CD14-positive monocyte (primary cell): ENCODE data around the gene PTPRN2. TPM values are rescaled to one million over a fixed set of nuclear protein-coding genes. Genes with fewer than 3 reads are reported as not detected.

Experiments
- DNase-seq, 3 donors: peaks; one replicate each; pipeline ENCODE4 v3.0.0-alpha.2; 2011 to 2022
- H2AFZ ChIP-seq: 2 replicates; pipeline ENCODE4 v1.6.0; 2012; ENCODE audit warnings: mild to moderate bottlenecking, low read depth, low read length, inconsistent platforms; ENCODE audit not compliant: insufficient read depth, poor library complexity, severe bottlenecking
- H3K27ac ChIP-seq, 2 donors: 1 replicate in 1 of 2; 2 replicates in 1 of 2; pipeline ENCODE4 v1.5.1; 2012 to 2013; ENCODE audit warnings: low read length in 2 of 2, control low read depth in 1 of 2, inconsistent platforms in 1 of 2, low read depth in 1 of 2, mild to moderate bottlenecking in 1 of 2
- H3K27me3 ChIP-seq, 2 donors: one replicate each; pipeline versions ENCODE4 v1.6.0 to v1.6.1; 2011 to 2013; ENCODE audit warnings: low read length in 2 of 2; ENCODE audit not compliant: control insufficient read depth in 2 of 2, insufficient read depth in 2 of 2
- H3K36me3 ChIP-seq, 2 donors: replicated peaks in 1 of 2; 1 replicate in 1 of 2; 2 replicates in 1 of 2; pipeline versions ENCODE4 v1.5.1 to v1.6.1; 2012 to 2013; ENCODE audit warnings: low read length in 2 of 2, control low read depth in 1 of 2, inconsistent platforms in 1 of 2, mild to moderate bottlenecking in 1 of 2; ENCODE audit not compliant: insufficient read depth in 2 of 2, control insufficient read depth in 1 of 2
- H3K4me1 ChIP-seq, 2 donors: 1 replicate in 1 of 2; 2 replicates in 1 of 2; pipeline versions ENCODE4 v1.5.1 to v1.6.1; 2012 to 2013; ENCODE audit warnings: low read length in 2 of 2, control low read depth in 1 of 2, inconsistent platforms in 1 of 2, mild to moderate bottlenecking in 1 of 2, moderate library complexity in 1 of 2; ENCODE audit not compliant: insufficient read depth in 2 of 2, control insufficient read depth in 1 of 2
- H3K4me2 ChIP-seq: replicated peaks from 2 replicates; pipeline ENCODE3; 2012; ENCODE audit warnings: low read length, moderate library complexity, mild to moderate bottlenecking; ENCODE audit not compliant: poor library complexity, severe bottlenecking; ENCODE audit errors: extremely low read depth
- H3K4me3 ChIP-seq, 3 experiments: fragments of 200-600 bp in 1 of 3; sonication (generic) in 1 of 3; replicated peaks in 1 of 3; 1 replicate in 2 of 3; 2 replicates in 1 of 3; pipeline ENCODE4 v1.5.1; 2011 to 2013; ENCODE audit warnings: low read length in 3 of 3, mild to moderate bottlenecking in 3 of 3, control low read depth in 2 of 3, low read depth in 2 of 3, inconsistent platforms in 1 of 3, moderate library complexity in 1 of 3
- H3K79me2 ChIP-seq: 2 replicates; pipeline ENCODE4 v1.6.0; 2012; ENCODE audit warnings: mild to moderate bottlenecking, control low read depth, inconsistent platforms, low read length, moderate library complexity; ENCODE audit not compliant: insufficient read depth
- H3K9ac ChIP-seq: 2 replicates; pipeline ENCODE4 v1.6.0; 2017; ENCODE audit warnings: low read length, mild to moderate bottlenecking; ENCODE audit not compliant: insufficient read depth, poor library complexity, severe bottlenecking
- H3K9me3 ChIP-seq, 2 donors: replicated peaks in 1 of 2; 1 replicate in 1 of 2; 2 replicates in 1 of 2; pipeline versions ENCODE4 v1.5.1 to v1.6.1; 2012 to 2013; ENCODE audit warnings: low read length in 2 of 2, control low read depth in 1 of 2; ENCODE audit not compliant: control insufficient read depth in 1 of 2, insufficient read depth in 1 of 2
- H4K20me1 ChIP-seq: 2 replicates; pipeline ENCODE4 v1.6.0; 2012; ENCODE audit warnings: mild to moderate bottlenecking, low read length, control low read depth, moderate library complexity; ENCODE audit not compliant: insufficient read depth
- H3K27ac Mint-ChIP-seq, 7 donors: one replicate each; pipeline ENCODE4 v1.8.0; 2020; ENCODE audit warnings: mild to moderate bottlenecking in 7 of 7, mixed read lengths in 7 of 7, moderate library complexity in 6 of 7, inconsistent platforms in 2 of 7
- H3K27me3 Mint-ChIP-seq, 3 donors: one replicate each; pipeline ENCODE4 v1.8.0; 2021 to 2022; ENCODE audit warnings: low read depth in 3 of 3, mild to moderate bottlenecking in 3 of 3, mixed read lengths in 3 of 3, moderate library complexity in 3 of 3, inconsistent platforms in 1 of 3
- H3K36me3 Mint-ChIP-seq, 2 donors: one replicate each; pipeline ENCODE4 v1.8.0; 2020; ENCODE audit warnings: mixed read lengths in 2 of 2, inconsistent platforms in 1 of 2, mild to moderate bottlenecking in 1 of 2
- H3K4me1 Mint-ChIP-seq: one replicate; pipeline ENCODE4 v1.8.0; 2020; ENCODE audit warnings: mild to moderate bottlenecking, mixed read lengths
- H3K4me3 Mint-ChIP-seq, 2 donors: one replicate each; pipeline ENCODE4 v1.8.0; 2020; ENCODE audit warnings: mild to moderate bottlenecking in 2 of 2, mixed read lengths in 2 of 2, moderate library complexity in 1 of 2
- H3K9me3 Mint-ChIP-seq, 7 donors: one replicate each; pipeline ENCODE4 v1.8.0; 2020 to 2022; ENCODE audit warnings: mixed read lengths in 7 of 7, mild to moderate bottlenecking in 6 of 7, moderate library complexity in 6 of 7, inconsistent platforms in 2 of 7
- WGBS: methylation state at CpG from one replicate; pipeline ENCODE4 v1.1.5; 2013; ENCODE audit warnings: missing lambda C conversion rate; ENCODE audit not compliant: insufficient coverage; 5-methylcytosine and 5-hydroxymethylcytosine counted together
- intact Hi-C, 2 donors: fragments of 100-400 bp; cut with micrococcal nuclease; formaldehyde crosslinking; loops; one replicate each; pipeline versions ENCODE4 v1.15.0 to v1.15.1; 2023
- polyA plus RNA-seq, 3 donors: library from polyadenylated mRNA; depleted of rRNA in 1 of 3; unstranded in 2 of 3; stranded (reverse) in 1 of 3; fragments of 300-500 nt in 2 of 3; fragments of >200 nt in 1 of 3; fragmentation: Illumina TruSeq in 2 of 3; gene quantifications; 1 replicate in 2 of 3; 2 replicates in 1 of 3; pipeline ENCODE4 v1.2.3, GENCODE V29; 2012 to 2021
- TF ChIP-seq, protein P1 (sequence below): fragments of 200-600 bp; IDR thresholded peaks from one replicate; pipeline ENCODE4 v1.8.0; 2022; ENCODE audit warnings: antibody characterized with exemption, mild to moderate bottlenecking

The PTPRN2 gene
- polyA plus RNA-seq, 3 donors: 0.25 to 1.4 (median 0.97) TPM

DNA sequence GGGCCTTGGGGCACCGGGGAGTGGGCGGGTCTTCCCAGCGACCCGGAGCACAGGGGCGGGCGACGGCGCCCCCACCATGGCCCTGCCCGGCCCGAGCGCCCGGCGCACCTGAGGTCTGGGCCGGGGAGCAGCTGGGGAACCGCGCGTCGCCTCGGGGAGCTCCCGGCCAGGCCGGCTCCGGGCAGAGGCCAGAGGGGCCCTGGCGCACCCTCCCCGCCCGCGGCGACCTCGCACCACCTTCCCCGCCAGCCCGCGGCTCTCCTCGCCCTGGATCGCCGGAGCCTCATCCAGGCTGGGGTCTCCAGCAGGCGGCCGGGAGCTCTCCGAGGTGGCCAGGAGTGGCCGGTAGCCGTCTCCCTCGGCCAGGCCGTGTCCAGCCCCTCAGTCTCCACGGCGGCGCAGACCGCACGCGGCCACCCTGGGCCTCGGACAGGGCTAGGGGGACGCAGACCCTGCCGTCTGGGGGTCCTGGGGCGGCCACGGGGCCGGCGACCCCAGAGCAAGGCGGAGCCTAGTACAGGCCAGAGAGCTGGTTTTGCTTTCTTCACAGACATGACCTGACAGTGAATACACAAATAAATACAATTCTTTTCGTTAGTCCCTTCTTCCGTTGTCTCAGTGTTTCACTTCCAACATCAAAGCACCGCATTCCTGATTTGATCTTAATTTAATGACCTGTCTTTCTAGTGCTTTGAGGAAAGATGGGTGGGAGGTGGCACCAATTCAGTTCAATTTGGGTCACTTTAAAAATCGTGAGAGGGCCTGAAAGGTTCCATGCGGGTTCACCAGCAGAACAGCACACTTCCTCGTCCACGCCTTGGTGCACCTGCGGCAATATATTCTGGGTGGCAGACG, 893.9 kb downstream of the PTPRN2 start:
- no peaks in the 10 kb centered on the region for H3K4me1 Mint-ChIP-seq
- H3K9me3 Mint-ChIP-seq: peaks cover 0 to 7% (median 0%) of the 10 kb centered on the region in 7 donors
- Histone ChIP-seq H3K27me3 (peaks cover 23 to 58% of the 10 kb centered on the region in 2 donors), H3K4me2 (no peak overlapping the region), H3K9ac (no peak overlapping the region), H2AFZ (no peak overlapping the region), H3K4me1 (no peaks in the 10 kb centered on the region), H3K27ac (no peak overlapping the region), H3K36me3 (no peaks in the 10 kb centered on the region), H4K20me1 (no peaks in the 10 kb centered on the region), H3K79me2 (no peaks in the 10 kb centered on the region), H3K4me3 (no peak overlapping the region), H3K9me3 (peaks cover 0 to 8% of the 10 kb centered on the region in 2 donors)
- no peak overlapping the region for H3K27ac Mint-ChIP-seq
- H3K27me3 Mint-ChIP-seq: peaks cover 41 to 66% (median 52%) of the 10 kb centered on the region in 3 donors
- no peak for DNase-seq
- peak overlapping the region in 1 of 2 donors; percentile 70 for H3K4me3 Mint-ChIP-seq
- intact Hi-C loops: no loop called here
- no peaks in the 10 kb centered on the region for H3K36me3 Mint-ChIP-seq
- 3% methylated on average over 55 of the region's 64 CpGs for WGBS
- TF ChIP-seq, protein P1, sequence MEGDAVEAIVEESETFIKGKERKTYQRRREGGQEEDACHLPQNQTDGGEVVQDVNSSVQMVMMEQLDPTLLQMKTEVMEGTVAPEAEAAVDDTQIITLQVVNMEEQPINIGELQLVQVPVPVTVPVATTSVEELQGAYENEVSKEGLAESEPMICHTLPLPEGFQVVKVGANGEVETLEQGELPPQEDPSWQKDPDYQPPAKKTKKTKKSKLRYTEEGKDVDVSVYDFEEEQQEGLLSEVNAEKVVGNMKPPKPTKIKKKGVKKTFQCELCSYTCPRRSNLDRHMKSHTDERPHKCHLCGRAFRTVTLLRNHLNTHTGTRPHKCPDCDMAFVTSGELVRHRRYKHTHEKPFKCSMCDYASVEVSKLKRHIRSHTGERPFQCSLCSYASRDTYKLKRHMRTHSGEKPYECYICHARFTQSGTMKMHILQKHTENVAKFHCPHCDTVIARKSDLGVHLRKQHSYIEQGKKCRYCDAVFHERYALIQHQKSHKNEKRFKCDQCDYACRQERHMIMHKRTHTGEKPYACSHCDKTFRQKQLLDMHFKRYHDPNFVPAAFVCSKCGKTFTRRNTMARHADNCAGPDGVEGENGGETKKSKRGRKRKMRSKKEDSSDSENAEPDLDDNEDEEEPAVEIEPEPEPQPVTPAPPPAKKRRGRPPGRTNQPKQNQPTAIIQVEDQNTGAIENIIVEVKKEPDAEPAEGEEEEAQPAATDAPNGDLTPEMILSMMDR: no peak

DNA sequence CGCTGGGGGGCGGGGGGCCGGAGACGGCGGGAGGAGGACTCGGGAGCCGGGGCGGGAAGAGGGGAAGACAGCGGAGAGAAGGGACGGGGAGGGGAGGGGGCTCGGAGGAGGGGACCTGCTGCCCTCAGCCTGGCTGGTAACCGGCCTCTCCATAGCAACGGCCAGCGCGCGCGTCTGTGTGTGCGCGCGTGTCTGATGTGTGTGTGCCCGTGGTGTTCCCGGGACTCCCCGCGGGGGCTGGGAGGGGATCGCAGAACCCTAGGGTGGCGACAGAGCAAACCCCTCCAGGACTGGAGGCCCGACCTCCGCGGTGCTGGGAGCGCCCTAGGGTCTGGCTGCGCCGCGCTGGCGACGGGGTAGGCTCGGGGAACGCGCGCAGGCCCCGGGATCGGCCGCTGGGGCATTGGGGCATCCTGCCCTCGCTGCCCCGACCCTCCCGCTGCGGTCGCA, 894.5 kb downstream of the PTPRN2 start:
- no peak overlapping the region for H3K4me3 Mint-ChIP-seq
- Histone ChIP-seq H3K4me1 (no peaks in the 10 kb centered on the region), H3K9ac (no peak overlapping the region), H3K36me3 (no peaks in the 10 kb centered on the region), H3K79me2 (no peaks in the 10 kb centered on the region), H3K9me3 (peaks cover 0 to 8% of the 10 kb centered on the region in 2 donors), H3K27ac (no peak overlapping the region), H3K4me2 (no peak overlapping the region), H3K27me3 (peaks cover 29 to 64% of the 10 kb centered on the region in 2 donors), H2AFZ (no peak overlapping the region), H3K4me3 (no peak overlapping the region), H4K20me1 (no peaks in the 10 kb centered on the region)
- no peak overlapping the region for H3K27ac Mint-ChIP-seq
- H3K36me3 Mint-ChIP-seq: no peaks in the 10 kb centered on the region
- H3K9me3 Mint-ChIP-seq: peaks cover 0 to 11% (median 0%) of the 10 kb centered on the region in 7 donors
- no peaks in the 10 kb centered on the region for H3K4me1 Mint-ChIP-seq
- no peak for DNase-seq
- peaks cover 47 to 72% (median 59%) of the 10 kb centered on the region in 3 donors for H3K27me3 Mint-ChIP-seq
- TF ChIP-seq, protein P1: no peak
- intact Hi-C loops: no loop called here
- WGBS: under 1% methylated on average over 44 of the region's 47 CpGs
